Activated naive CD4-positive, alpha-beta T cell treated with anti-CD3 and anti-CD28 coated beads, Interleukin-2, amount 50 U/mL, for 72 hours (primary cell): ENCODE measurements around the gene IMMP2L. TPM values are rescaled to one million over a fixed set of nuclear protein-coding genes. Genes with fewer than 3 reads are reported as not detected.
"Not testable (repeated sequence)": the region's sequence is repeated elsewhere in the genome, so short reads cannot be mapped to it uniquely, and the experiment has no call there.

Source experiments
- ATAC-seq, 2 donors: fragments of 150-1000 bp; cut with Tn5 transposase; 2 replicates each; pipeline ENCODE4 v1.10.0; 2021; ENCODE audit warnings: mild to moderate bottlenecking in 2 of 2, moderate library complexity in 2 of 2
- DNase-seq, 2 donors: peaks; one replicate each; pipeline ENCODE4 v3.0.0; 2021 to 2022; ENCODE audit warnings: low spot score in 2 of 2
- H3K27ac Mint-ChIP-seq, 2 donors: one replicate each; pipeline ENCODE4 v1.8.0; 2022; ENCODE audit warnings: mild to moderate bottlenecking in 2 of 2, mixed read lengths in 2 of 2
- H3K36me3 Mint-ChIP-seq, 2 donors: one replicate each; pipeline ENCODE4 v1.8.0; 2022; ENCODE audit warnings: mixed read lengths in 2 of 2
- H3K9me3 Mint-ChIP-seq, 2 donors: one replicate each; pipeline ENCODE4 v1.8.0; 2022; ENCODE audit warnings: mixed read lengths in 2 of 2
- total RNA-seq, 2 donors: library from RNA; stranded (reverse); gene quantifications; one replicate each; pipeline ENCODE4 v1.2.3, GENCODE V29; 2022

The IMMP2L gene
- total RNA-seq, 2 donors from 2014 or later = 11.8 to 18.2 TPM

GRCh38 chr7:110941385-110941784 lies 620.9 kb downstream of the IMMP2L start:
- H3K9me3 Mint-ChIP-seq = peaks cover 0 to 8% of the 10 kb centered on the region in 2 donors
- DNase-seq = no peak
- ATAC-seq = no peak
- H3K36me3 Mint-ChIP-seq = peaks cover 0 to 4% of the 10 kb centered on the region in 2 donors
- no peak overlapping the region for H3K27ac Mint-ChIP-seq

- DNase-seq (no peak), ATAC-seq (no peak)
- H3K27ac Mint-ChIP-seq = no peak overlapping the region
- H3K9me3 Mint-ChIP-seq = peaks cover 0 to 8% of the 10 kb centered on the region in 2 donors
- H3K36me3 Mint-ChIP-seq = peaks cover 0 to 5% of the 10 kb centered on the region in 2 donors
Observed at GRCh38 chr7:110940756-110941155, 621.5 kb downstream of the IMMP2L start.

GRCh38 chr7:110938165-110938564 lies 624.1 kb downstream of the IMMP2L start:
- ATAC-seq (no peak), DNase-seq (no peak)
- Mint-ChIP-seq H3K9me3 (peaks cover 0 to 12% of the 10 kb centered on the region in 2 donors), H3K36me3 (peaks cover 13 to 18% of the 10 kb centered on the region in 2 donors), H3K27ac (peak overlapping the region in 1 of 2 donors; percentile 25)

GRCh38 chr7:110936665-110937064 lies 625.6 kb downstream of the IMMP2L start:
- ATAC-seq, H3K27ac Mint-ChIP-seq, DNase-seq: not testable (repeated sequence)
- Mint-ChIP-seq H3K36me3 (peaks cover 13 to 18% of the 10 kb centered on the region in 2 donors), H3K9me3 (peaks cover 0 to 12% of the 10 kb centered on the region in 2 donors)

GRCh38 chr7:110929480-110930249 lies 632.6 kb downstream of the IMMP2L start:
- no peak overlapping the region for H3K27ac Mint-ChIP-seq
- ATAC-seq (peak in 1 of 2 donors; percentile 32), DNase-seq (no peak)
- H3K9me3 Mint-ChIP-seq = peaks cover 0 to 7% of the 10 kb centered on the region in 2 donors
- peaks cover 7 to 10% of the 10 kb centered on the region in 2 donors for H3K36me3 Mint-ChIP-seq

- no peak overlapping the region for H3K27ac Mint-ChIP-seq
- H3K36me3 Mint-ChIP-seq = peaks cover 0 to 3% of the 10 kb centered on the region in 2 donors
- no peaks in the 10 kb centered on the region for H3K9me3 Mint-ChIP-seq
- ATAC-seq (peak in 1 of 2 donors; percentile 59), DNase-seq (no peak)
Observed at GRCh38 chr7:110922906-110923305, 639.4 kb downstream of the IMMP2L start.

- Mint-ChIP-seq H3K36me3 (peaks cover 0 to 14% of the 10 kb centered on the region in 2 donors), H3K27ac (no peak overlapping the region), H3K9me3 (peaks cover 0 to 4% of the 10 kb centered on the region in 2 donors)
- DNase-seq = no peak
- no peak for ATAC-seq
Observed at GRCh38 chr7:110921595-110922151, 640.6 kb downstream of the IMMP2L start.

- Mint-ChIP-seq H3K9me3 (peaks cover 5 to 7% of the 10 kb centered on the region in 2 donors), H3K27ac (no peak overlapping the region), H3K36me3 (peaks cover 0 to 14% of the 10 kb centered on the region in 2 donors)
- ATAC-seq (peak in 1 of 2 donors; percentile 67), DNase-seq (no peak)
Observed at GRCh38 chr7:110918949-110919548, 643.2 kb downstream of the IMMP2L start.

- no peak for DNase-seq
- H3K36me3 Mint-ChIP-seq = peaks cover 0 to 14% of the 10 kb centered on the region in 2 donors
- no peak overlapping the region for H3K27ac Mint-ChIP-seq
- peaks cover 7 to 12% of the 10 kb centered on the region in 2 donors for H3K9me3 Mint-ChIP-seq
- no peak for ATAC-seq
Observed at GRCh38 chr7:110914263-110914662, 648.0 kb downstream of the IMMP2L start.

GRCh38 chr7:110911632-110912031 lies 650.7 kb downstream of the IMMP2L start:
- ATAC-seq (no peak), DNase-seq (no peak)
- peaks cover 0 to 4% of the 10 kb centered on the region in 2 donors for H3K36me3 Mint-ChIP-seq
- no peak overlapping the region for H3K27ac Mint-ChIP-seq
- peaks cover 7 to 8% of the 10 kb centered on the region in 2 donors for H3K9me3 Mint-ChIP-seq

GRCh38 chr7:110909117-110909516 lies 653.2 kb downstream of the IMMP2L start:
- H3K9me3 Mint-ChIP-seq = peaks cover 2 to 4% of the 10 kb centered on the region in 2 donors
- DNase-seq (no peak), ATAC-seq (no peak)
- peaks cover 0 to 10% of the 10 kb centered on the region in 2 donors for H3K36me3 Mint-ChIP-seq
- H3K27ac Mint-ChIP-seq = no peak overlapping the region

- Mint-ChIP-seq H3K27ac (no peak overlapping the region), H3K36me3 (peaks cover 0 to 10% of the 10 kb centered on the region in 2 donors), H3K9me3 (peaks cover 2 to 9% of the 10 kb centered on the region in 2 donors)
- ATAC-seq (peak in 1 of 2 donors; percentile 58), DNase-seq (no peak)
Observed at GRCh38 chr7:110905773-110906566, 656.3 kb downstream of the IMMP2L start.

- ATAC-seq = no peak
- peaks cover 11 to 14% of the 10 kb centered on the region in 2 donors for H3K9me3 Mint-ChIP-seq
- DNase-seq = no peak
- H3K27ac Mint-ChIP-seq = no peak overlapping the region
- peaks cover 9 to 17% of the 10 kb centered on the region in 2 donors for H3K36me3 Mint-ChIP-seq
Observed at GRCh38 chr7:110898516-110898915, 663.8 kb downstream of the IMMP2L start.

GRCh38 chr7:110897538-110897937 lies 664.8 kb downstream of the IMMP2L start:
- Mint-ChIP-seq H3K9me3 (peaks cover 7 to 14% of the 10 kb centered on the region in 2 donors), H3K27ac (no peak overlapping the region), H3K36me3 (peaks cover 9 to 17% of the 10 kb centered on the region in 2 donors)
- DNase-seq = no peak
- no peak for ATAC-seq

- ATAC-seq = no peak
- Mint-ChIP-seq H3K27ac (no peak overlapping the region), H3K36me3 (peaks cover 9 to 17% of the 10 kb centered on the region in 2 donors)
Observed at GRCh38 chr7:110894111-110894510, 668.2 kb downstream of the IMMP2L start.

GRCh38 chr7:110891197-110891596 lies 671.1 kb downstream of the IMMP2L start:
- Mint-ChIP-seq H3K9me3 (peaks cover 0 to 11% of the 10 kb centered on the region in 2 donors), H3K36me3 (peaks cover 0 to 11% of the 10 kb centered on the region in 2 donors), H3K27ac (no peak overlapping the region)
- DNase-seq = no peak
- ATAC-seq = no peak

More at GRCh38 chr7:110894111-110894510, 668.2 kb downstream of the IMMP2L start:
- no peak for DNase-seq
- peaks cover 7 to 15% of the 10 kb centered on the region in 2 donors for H3K9me3 Mint-ChIP-seq
